ENCODE results near the gene CPPED1. TPM values are rescaled to one million over a fixed set of nuclear protein-coding genes. Genes with fewer than 3 reads are reported as not detected.

The CPPED1 gene
- total RNA-seq, 1 experiment from 2014 or later, result 7.9 TPM

DNA sequence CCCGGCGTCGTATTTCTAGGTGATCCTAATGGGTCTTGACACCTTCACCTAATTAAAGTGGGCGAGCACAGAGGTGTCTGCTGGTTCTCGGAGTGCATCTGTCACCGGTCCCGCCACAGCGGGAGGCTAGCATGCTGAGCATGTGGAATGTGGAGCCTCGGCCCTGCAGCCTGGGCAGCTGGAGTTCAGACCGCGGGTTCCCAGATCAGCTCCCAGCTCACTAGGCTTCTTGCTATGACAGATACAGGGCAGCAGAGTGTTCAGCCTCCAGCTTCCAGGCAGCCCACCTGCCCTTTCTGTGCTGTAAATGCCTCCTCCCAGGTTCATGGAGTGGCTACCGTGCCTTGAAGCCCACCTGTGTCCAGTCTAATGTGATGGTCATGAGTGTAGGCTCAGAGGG, 166.7 kb downstream of the CPPED1 start:
- Histone ChIP-seq H3K27me3 (ENCODE audit: insufficient read depth, low read length) (no peaks in the 10 kb centered on the region), H4K20me1 (ENCODE audit: control insufficient read depth, insufficient read depth, insufficient read length) (no peaks in the 10 kb centered on the region), H3K4me1 (ENCODE audit: insufficient read depth, low read length) (no peaks in the 10 kb centered on the region), H3K56ac (ENCODE audit: insufficient read length, low read depth, low read length) (no peak overlapping the region), H2BK20ac (ENCODE audit: low read depth, low read length, poor library complexity, severe bottlenecking) (no peak overlapping the region), H4K5ac (ENCODE audit: insufficient read length, low read depth, low read length) (no peak overlapping the region), H2AFZ (ENCODE audit: low read length) (no peak overlapping the region), H3K23me2 (ENCODE audit: insufficient read length, low read depth, low read length, poor library complexity, severe bottlenecking) (no peaks in the 10 kb centered on the region), H3K4me2 (ENCODE audit: insufficient read depth, insufficient read length, low read length) (no peak overlapping the region), H3K23ac (ENCODE audit: insufficient read length, low read depth, low read length) (no peak overlapping the region), H4K8ac (replicated peaks; ENCODE audit: insufficient read length, low read depth, low read length) (no peak overlapping the region), H3K79me1 (ENCODE audit: insufficient read depth, low read depth, low read length, poor library complexity, severe bottlenecking) (no peaks in the 10 kb centered on the region), H2BK12ac (ENCODE audit: insufficient read length, low read depth, low read length) (no peak overlapping the region), H2BK15ac (ENCODE audit: low read depth, low read length) (no peak overlapping the region), H3K4ac (ENCODE audit: low read depth, low read length) (no peak overlapping the region), H4K91ac (ENCODE audit: insufficient read length, low read depth, low read length) (no peak overlapping the region), H3K79me2 (ENCODE audit: insufficient read depth, low read length) (no peaks in the 10 kb centered on the region), H3K9ac (ENCODE audit: extremely low read depth, insufficient read length, low read length) (no peak overlapping the region), H3T11ph (ENCODE audit: low read length) (no peak overlapping the region), H2BK5ac (ENCODE audit: insufficient read length, low read length) (no peak overlapping the region), H3K9me3 (ENCODE audit: control insufficient read depth, low read depth, low read length) (no peaks in the 10 kb centered on the region), H3K14ac (ENCODE audit: insufficient read depth, low read length) (no peak overlapping the region), H3K27ac (ENCODE audit: insufficient read length, low read depth, low read length) (no peak overlapping the region), H2AK5ac (ENCODE audit: insufficient read length, low read length) (no peak overlapping the region), H3K18ac (ENCODE audit: insufficient read length, low read depth, low read length) (no peak overlapping the region), H2BK120ac (ENCODE audit: low read depth, low read length, poor library complexity, severe bottlenecking) (no peak overlapping the region)
- H3K4me1 Mint-ChIP-seq, result peaks cover 0 to 3% of the 10 kb centered on the region in 2 experiments; a peak in 3 of 4 replicates
- no CpG with 5 or more reads among the region's 12 CpGs for WGBS (ENCODE audit: extremely low coverage, insufficient read length, low lambda C conversion rate)
- no peak overlapping the region for H3K4me3 Mint-ChIP-seq
- 0 out of 5 replicates have a peak, but pooled peaks cover 0 to 3% of the 10 kb centered on the region in 2 experiments for H3K9me3 Mint-ChIP-seq
- TF ChIP-seq CTCF (conservative IDR thresholded peaks at IDR 0.05), result no peak
- no peaks in the 10 kb centered on the region; the same call in 1 of the 2 replicates for H3K27me3 Mint-ChIP-seq (ENCODE audit: low read depth)
- no peak overlapping the region for H3K27ac Mint-ChIP-seq
- no peaks in the 10 kb centered on the region for H3K36me3 Mint-ChIP-seq (ENCODE audit: insufficient read depth in 1 of 3, low read depth in 3 of 3)
- peak; percentile 47 for DNase-seq
